MCF 10A (cell line): Measurements from ENCODE around the gene CHRNA7. TPM values are rescaled to one million over a fixed set of nuclear protein-coding genes. Genes with fewer than 3 reads are reported as not detected.

Experiments
- BruUV-seq: library from RNA; stranded (reverse); fragments of 400-500 nt; replicated peaks from 2 replicates; lab custom pipeline; 2021; lab: Mats Ljungman, UMichigan
- CTCF ChIA-PET: fragments of 300-600 bp; sonication (Branson Sonifier 250); formaldehyde crosslinking; extraction: SDS; loops from one replicate; lab custom pipeline; 2021; ENCODE audit warnings: antibody characterized with exemption, inconsistent platforms; lab: Yijun Ruan, JAX
- POLR2A ChIA-PET: fragments of 300-600, 350-650 bp; sonication (Branson Sonifier 250); formaldehyde crosslinking; extraction: SDS; loops from one replicate; lab custom pipeline; 2020; ENCODE audit warnings: antibody characterized with exemption, inconsistent platforms; lab: Yijun Ruan, JAX
- DNase-seq: peaks from one replicate; pipeline ENCODE4 v3.0.0-alpha.2; 2018; ENCODE audit not compliant: unreplicated experiment
- H3K27ac Mint-ChIP-seq: one replicate; pipeline ENCODE4 v1.8.0; 2022; ENCODE audit warnings: mild to moderate bottlenecking, low read depth, mixed read lengths; ENCODE audit not compliant: unreplicated experiment
- H3K27me3 Mint-ChIP-seq: one replicate; pipeline ENCODE4 v1.8.0; 2022; ENCODE audit warnings: mixed read lengths; ENCODE audit not compliant: insufficient read depth, unreplicated experiment
- H3K36me3 Mint-ChIP-seq: one replicate; pipeline ENCODE4 v1.8.0; 2022; ENCODE audit warnings: mild to moderate bottlenecking, moderate library complexity, mixed read lengths; ENCODE audit not compliant: insufficient read depth, unreplicated experiment
- H3K4me1 Mint-ChIP-seq: one replicate; pipeline ENCODE4 v1.8.0; 2022; ENCODE audit warnings: mixed read lengths; ENCODE audit not compliant: insufficient read depth, unreplicated experiment
- H3K4me3 Mint-ChIP-seq: one replicate; pipeline ENCODE4 v1.8.0; 2022; ENCODE audit warnings: mild to moderate bottlenecking, moderate library complexity, mixed read lengths; ENCODE audit not compliant: unreplicated experiment
- H3K9me3 Mint-ChIP-seq: one replicate; pipeline ENCODE4 v1.8.0; 2022; ENCODE audit warnings: mixed read lengths; ENCODE audit not compliant: unreplicated experiment
- CTCF ChIP-seq: fragments of 200-600 bp; IDR thresholded peaks from one replicate; pipeline ENCODE4 v1.8.0; 2022; ENCODE audit warnings: antibody characterized with exemption, mild to moderate bottlenecking; ENCODE audit not compliant: unreplicated experiment
- intact Hi-C: fragments of 100-400 bp; cut with micrococcal nuclease; formaldehyde crosslinking; loops from 2 replicates; pipeline ENCODE4 v1.14.1; 2022
- total RNA-seq: library from RNA; stranded (reverse); gene quantifications from 2 replicates; pipeline ENCODE4 v1.2.3, GENCODE V29; 2022

Gene CHRNA7
- total RNA-seq, 1 experiment from 2014 or later: 0.23 TPM

GRCh38 chr15:32003558-32003957, 26.8 kb upstream of the CHRNA7 start:
- Mint-ChIP-seq H3K27ac (no peak overlapping the region), H3K36me3 (no peaks in the 10 kb centered on the region), H3K4me1 (no peaks in the 10 kb centered on the region), H3K4me3 (no peak overlapping the region), H3K9me3 (peaks cover 14% of the 10 kb centered on the region), H3K27me3 (peaks cover 71% of the 10 kb centered on the region)
- POLR2A ChIA-PET: interaction anchor here (1.3 kb wide), 1 partner anchor 16 kb away, joined by 3 read pairs; no protein-coding TSS in a partner anchor
- CTCF ChIA-PET: interaction anchor here (0.6 kb wide), 1 partner anchor 1026 kb away, joined by 3 read pairs; no protein-coding TSS in a partner anchor
- no TSS peak for BruUV-seq
- no peak for DNase-seq
- TF ChIP-seq CTCF: no peak
- intact Hi-C loops: no loop called here

- BruUV-seq: no TSS peak
- CTCF ChIA-PET: interaction anchor here (0.6 to 1.2 kb wide), 2 partner anchors 20 to 27 kb away, joined by 3 read pairs; no protein-coding TSS in a partner anchor
- no peaks in the 10 kb centered on the region for H3K36me3 Mint-ChIP-seq
- no peak overlapping the region for H3K4me3 Mint-ChIP-seq
- H3K27ac Mint-ChIP-seq: no peak overlapping the region
- H3K9me3 Mint-ChIP-seq: peaks cover 15% of the 10 kb centered on the region
- intact Hi-C loops: no loop called here
- POLR2A ChIA-PET: interaction anchor here (1.3 kb wide), 1 partner anchor 15 kb away, joined by 3 read pairs; no protein-coding TSS in a partner anchor
- no peak for TF ChIP-seq CTCF
- H3K4me1 Mint-ChIP-seq: no peaks in the 10 kb centered on the region
- DNase-seq: no peak
- peaks cover 73% of the 10 kb centered on the region for H3K27me3 Mint-ChIP-seq
These were observed 26.1 kb upstream of the CHRNA7 start for GRCh38 chr15:32004249-32004648.

GRCh38 chr15:32007355-32007960, 22.9 kb upstream of the CHRNA7 start:
- no peak for TF ChIP-seq CTCF

GRCh38 chr15:32014953-32015352, 15.4 kb upstream of the CHRNA7 start:
- Mint-ChIP-seq H3K4me1 (no peaks in the 10 kb centered on the region), H3K27ac (no peak overlapping the region)

More at GRCh38 chr15:32007355-32007960, 22.9 kb upstream of the CHRNA7 start:
- Mint-ChIP-seq H3K4me1 (no peaks in the 10 kb centered on the region), H3K27me3 (peaks cover 51% of the 10 kb centered on the region), H3K4me3 (no peak overlapping the region), H3K27ac (no peak overlapping the region), H3K9me3 (peaks cover 15% of the 10 kb centered on the region), H3K36me3 (no peaks in the 10 kb centered on the region)
- POLR2A ChIA-PET: no interaction called here
- intact Hi-C loops: no loop called here
- no TSS peak for BruUV-seq
- CTCF ChIA-PET: interaction anchor here (0.6 to 0.7 kb wide), 2 partner anchors 76 to 1113 kb away, joined by 3 to 4 read pairs; no protein-coding TSS in a partner anchor
- no peak for DNase-seq

More at GRCh38 chr15:32014953-32015352, 15.4 kb upstream of the CHRNA7 start:
- Mint-ChIP-seq H3K4me3 (no peak overlapping the region), H3K27me3 (peaks cover 14% of the 10 kb centered on the region), H3K9me3 (no peaks in the 10 kb centered on the region), H3K36me3 (no peaks in the 10 kb centered on the region)
- CTCF ChIA-PET: interaction anchor here (0.9 to 1.0 kb wide), 2 partner anchors 28 to 40 kb away, joined by 3 to 4 read pairs; no protein-coding TSS in a partner anchor
- no peak for DNase-seq
- POLR2A ChIA-PET: no interaction called here
- BruUV-seq: no TSS peak
- intact Hi-C loops: no loop called here
- TF ChIP-seq CTCF: no peak
